Esophagus muscularis mucosa (tissue), 3 donors: ENCODE results near the gene UTP3.
"Not testable (repeated sequence)": the region's sequence is repeated elsewhere in the genome, so short reads cannot be mapped to it uniquely, and the experiment has no call there.

Source experiments
- POLR2A ChIP-seq: fragments of 450-650 bp; IDR thresholded peaks from one replicate; pipeline ENCODE4 v1.6.1; 2017; ENCODE audit warnings: antibody characterized with exemption, moderate library complexity, mild to moderate bottlenecking, low read depth
- POLR2AphosphoS5 ChIP-seq, 2 donors: sonication (generic); formaldehyde crosslinking; IDR thresholded peaks; one replicate each; pipeline ENCODE4 v1.6.1; 2017; ENCODE audit warnings: antibody characterized with exemption in 2 of 2
- TF ChIP-seq, protein P1 (sequence below), 3 experiments: fragments of 200-600 bp in 2 of 3; fragments of 450-650 bp in 1 of 3; sonication (generic) in 2 of 3; IDR thresholded peaks; one replicate each; pipeline ENCODE4 v1.5.1; 2017 to 2019; ENCODE audit warnings: antibody characterized with exemption in 3 of 3, mild to moderate bottlenecking in 2 of 3, moderate library complexity in 1 of 3

DNA sequence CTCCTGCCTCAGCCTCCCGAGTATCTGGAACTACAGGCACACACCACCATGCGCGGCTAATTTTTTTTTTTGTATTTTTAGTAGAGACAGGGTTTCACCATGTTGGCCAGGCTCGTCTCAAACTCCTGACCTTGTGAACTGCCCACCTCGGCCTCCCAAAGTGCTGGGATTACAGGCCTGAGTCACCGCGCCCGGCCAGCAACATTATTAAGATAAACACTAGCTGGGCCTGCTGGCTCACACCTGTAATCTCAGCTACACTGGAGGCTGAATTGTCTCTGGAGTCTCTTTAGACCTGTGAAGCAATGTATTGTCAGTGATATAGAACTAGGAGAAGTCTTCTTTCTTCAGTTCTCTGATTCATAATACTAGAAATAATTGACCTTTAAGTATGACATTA, 10.1 kb downstream of the UTP3 start:
- TF ChIP-seq, protein P1, sequence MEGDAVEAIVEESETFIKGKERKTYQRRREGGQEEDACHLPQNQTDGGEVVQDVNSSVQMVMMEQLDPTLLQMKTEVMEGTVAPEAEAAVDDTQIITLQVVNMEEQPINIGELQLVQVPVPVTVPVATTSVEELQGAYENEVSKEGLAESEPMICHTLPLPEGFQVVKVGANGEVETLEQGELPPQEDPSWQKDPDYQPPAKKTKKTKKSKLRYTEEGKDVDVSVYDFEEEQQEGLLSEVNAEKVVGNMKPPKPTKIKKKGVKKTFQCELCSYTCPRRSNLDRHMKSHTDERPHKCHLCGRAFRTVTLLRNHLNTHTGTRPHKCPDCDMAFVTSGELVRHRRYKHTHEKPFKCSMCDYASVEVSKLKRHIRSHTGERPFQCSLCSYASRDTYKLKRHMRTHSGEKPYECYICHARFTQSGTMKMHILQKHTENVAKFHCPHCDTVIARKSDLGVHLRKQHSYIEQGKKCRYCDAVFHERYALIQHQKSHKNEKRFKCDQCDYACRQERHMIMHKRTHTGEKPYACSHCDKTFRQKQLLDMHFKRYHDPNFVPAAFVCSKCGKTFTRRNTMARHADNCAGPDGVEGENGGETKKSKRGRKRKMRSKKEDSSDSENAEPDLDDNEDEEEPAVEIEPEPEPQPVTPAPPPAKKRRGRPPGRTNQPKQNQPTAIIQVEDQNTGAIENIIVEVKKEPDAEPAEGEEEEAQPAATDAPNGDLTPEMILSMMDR (IDR thresholded peaks at IDR 0.05) = not testable (repeated sequence)
- TF ChIP-seq POLR2A; POLR2AphosphoS5 (IDR thresholded peaks at IDR 0.05): not testable (repeated sequence)
